GM06990 (cell line): Measurements from ENCODE around the gene UBE4B.
"Not testable (repeated sequence)": the region's sequence is repeated elsewhere in the genome, so short reads cannot be mapped to it uniquely, and the experiment has no call there.

ENCODE experiments used
- DNase-seq: peaks from one replicate; pipeline ENCODE4 v3.0.0-alpha.2; 2011; ENCODE audit not compliant: insufficient read length; ENCODE audit errors: extremely low read depth
- H3K27me3 ChIP-seq: replicated peaks from 2 replicates; pipeline ENCODE4 v1.6.0; 2011; ENCODE audit warnings: low read length; ENCODE audit not compliant: control insufficient read depth, insufficient read depth
- H3K36me3 ChIP-seq: 2 replicates; pipeline ENCODE4 v1.5.1; 2011; ENCODE audit warnings: low read length; ENCODE audit not compliant: control insufficient read depth, insufficient read depth
- H3K4me3 ChIP-seq: replicated peaks from 2 replicates; pipeline ENCODE4 v1.5.1; 2011; ENCODE audit warnings: low read depth, mild to moderate bottlenecking, control low read depth, low read length
- CTCF ChIP-seq: IDR thresholded peaks from 2 replicates; pipeline ENCODE4 v1.5.1; 2011; ENCODE audit warnings: low read length, control low read depth, mild to moderate bottlenecking, inconsistent platforms; ENCODE audit not compliant: insufficient read depth, poor library complexity, severe bottlenecking

UBE4B gene

GRCh38 chr1:10068605-10069294, 36.0 kb downstream of the UBE4B start:
- no peaks in the 10 kb centered on the region for H3K27me3 ChIP-seq
- no peak overlapping the region for H3K4me3 ChIP-seq
- no peaks in the 10 kb centered on the region for H3K36me3 ChIP-seq
- no peak for TF ChIP-seq CTCF
- no peak for DNase-seq

- DNase-seq, result no peak
- H3K36me3 ChIP-seq, result no peaks in the 10 kb centered on the region; the same call in 1 of the 2 replicates
- H3K4me3 ChIP-seq, result no peak overlapping the region
- TF ChIP-seq CTCF, result no peak
- no peaks in the 10 kb centered on the region for H3K27me3 ChIP-seq
Observed at GRCh38 chr1:10070206-10070605, 37.4 kb downstream of the UBE4B start.

GRCh38 chr1:10071640-10072039, 38.9 kb downstream of the UBE4B start:
- no peaks in the 10 kb centered on the region for H3K27me3 ChIP-seq
- no peak for TF ChIP-seq CTCF

GRCh38 chr1:10073371-10073770, 40.6 kb downstream of the UBE4B start:
- not testable (repeated sequence) for H3K27me3 ChIP-seq, DNase-seq, H3K4me3 ChIP-seq, H3K36me3 ChIP-seq

More at GRCh38 chr1:10071640-10072039, 38.9 kb downstream of the UBE4B start:
- Histone ChIP-seq H3K36me3 (no peaks in the 10 kb centered on the region; the same call in 1 of the 2 replicates), H3K4me3 (no peak overlapping the region)
- no peak for DNase-seq

- Histone ChIP-seq H3K36me3 (peaks cover 1% of the 10 kb centered on the region; the same call in 1 of the 2 replicates), H3K27me3 (no peaks in the 10 kb centered on the region), H3K4me3 (no peak overlapping the region)
- peak; percentile 13 for DNase-seq
- no peak for TF ChIP-seq CTCF
Observed at GRCh38 chr1:10074059-10074851, 41.5 kb downstream of the UBE4B start.
